CD8-positive, alpha-beta memory T cell (primary cell): Measurements from ENCODE around the gene ZBTB25. TPM values are rescaled to one million over a fixed set of nuclear protein-coding genes. Genes with fewer than 3 reads are reported as not detected.

Source experiments
- CTCF ChIA-PET: fragments of 350-600 bp; sonication (Branson Sonifier 250); formaldehyde crosslinking; loops from one replicate; lab custom pipeline; 2021; ENCODE audit warnings: antibody characterized with exemption; lab: Charles Lee
- POLR2A ChIA-PET: fragments of 350-600 bp; sonication (Branson Sonifier 250); formaldehyde crosslinking; loops from one replicate; lab custom pipeline; 2021; ENCODE audit warnings: antibody characterized with exemption; lab: Charles Lee
- DNase-seq, 5 donors: peaks; one replicate each; pipeline versions ENCODE4 v3.0.0 to v3.0.0-alpha.2; 2020 to 2022; ENCODE audit warnings: mixed read lengths in 1 of 5
- H3K27ac ChIP-seq: one replicate; pipeline ENCODE4 v1.7.0; 2013; ENCODE audit warnings: low read depth, mild to moderate bottlenecking, low read length, moderate library complexity
- H3K27me3 ChIP-seq: 2 replicates; pipeline ENCODE4 v1.7.0; 2013; ENCODE audit warnings: low read length, mild to moderate bottlenecking; ENCODE audit not compliant: insufficient read depth, poor library complexity, severe bottlenecking
- H3K36me3 ChIP-seq: 2 replicates; pipeline ENCODE4 v1.7.0; 2013; ENCODE audit warnings: mild to moderate bottlenecking, low read length, moderate library complexity; ENCODE audit not compliant: insufficient read depth
- H3K4me1 ChIP-seq: 2 replicates; pipeline ENCODE4 v1.7.0; 2013; ENCODE audit warnings: mild to moderate bottlenecking, low read length, moderate library complexity; ENCODE audit not compliant: insufficient read depth
- H3K4me3 ChIP-seq: 2 replicates; pipeline ENCODE4 v1.7.0; 2013; ENCODE audit warnings: mild to moderate bottlenecking, low read length
- H3K9me3 ChIP-seq: 2 replicates; pipeline ENCODE4 v1.7.0; 2013; ENCODE audit warnings: mild to moderate bottlenecking, low read length
- H3K27ac Mint-ChIP-seq, 8 donors: one replicate each; pipeline ENCODE4 v1.8.0; 2020 to 2021; ENCODE audit warnings: mixed read lengths in 8 of 8, mild to moderate bottlenecking in 6 of 8, inconsistent platforms in 3 of 8, moderate library complexity in 3 of 8
- H3K27me3 Mint-ChIP-seq, 2 donors: one replicate each; pipeline ENCODE4 v1.8.0; 2020 to 2021; ENCODE audit warnings: mixed read lengths in 2 of 2, mild to moderate bottlenecking in 1 of 2, moderate library complexity in 1 of 2
- H3K36me3 Mint-ChIP-seq, 3 donors: one replicate each; pipeline ENCODE4 v1.8.0; 2020 to 2021; ENCODE audit warnings: mixed read lengths in 3 of 3, inconsistent platforms in 1 of 3, mild to moderate bottlenecking in 1 of 3
- H3K4me1 Mint-ChIP-seq, 3 donors: one replicate each; pipeline ENCODE4 v1.8.0; 2020 to 2021; ENCODE audit warnings: mixed read lengths in 3 of 3, inconsistent platforms in 1 of 3, mild to moderate bottlenecking in 1 of 3
- H3K4me3 Mint-ChIP-seq, 7 donors: one replicate each; pipeline ENCODE4 v1.8.0; 2020 to 2021; ENCODE audit warnings: mixed read lengths in 7 of 7, mild to moderate bottlenecking in 6 of 7, moderate library complexity in 4 of 7, inconsistent platforms in 2 of 7
- H3K9me3 Mint-ChIP-seq, 5 donors: one replicate each; pipeline ENCODE4 v1.8.0; 2020 to 2022; ENCODE audit warnings: mixed read lengths in 5 of 5, mild to moderate bottlenecking in 3 of 5, moderate library complexity in 2 of 5, inconsistent platforms in 1 of 5
- polyA plus RNA-seq: library from polyadenylated mRNA; unstranded; fragments of 300-500 nt; fragmentation: Illumina TruSeq; gene quantifications from one replicate; pipeline ENCODE4 v1.2.3, GENCODE V29; 2021
- total RNA-seq, 2 experiments: library from RNA; stranded (reverse); gene quantifications; one replicate each; pipeline ENCODE4 v1.2.3, GENCODE V29; 2021

Gene ZBTB25
- total and polyA plus RNA-seq, 3 experiments from 2014 or later, result 21.7 to 34.9 (median 22.9) TPM

DNA sequence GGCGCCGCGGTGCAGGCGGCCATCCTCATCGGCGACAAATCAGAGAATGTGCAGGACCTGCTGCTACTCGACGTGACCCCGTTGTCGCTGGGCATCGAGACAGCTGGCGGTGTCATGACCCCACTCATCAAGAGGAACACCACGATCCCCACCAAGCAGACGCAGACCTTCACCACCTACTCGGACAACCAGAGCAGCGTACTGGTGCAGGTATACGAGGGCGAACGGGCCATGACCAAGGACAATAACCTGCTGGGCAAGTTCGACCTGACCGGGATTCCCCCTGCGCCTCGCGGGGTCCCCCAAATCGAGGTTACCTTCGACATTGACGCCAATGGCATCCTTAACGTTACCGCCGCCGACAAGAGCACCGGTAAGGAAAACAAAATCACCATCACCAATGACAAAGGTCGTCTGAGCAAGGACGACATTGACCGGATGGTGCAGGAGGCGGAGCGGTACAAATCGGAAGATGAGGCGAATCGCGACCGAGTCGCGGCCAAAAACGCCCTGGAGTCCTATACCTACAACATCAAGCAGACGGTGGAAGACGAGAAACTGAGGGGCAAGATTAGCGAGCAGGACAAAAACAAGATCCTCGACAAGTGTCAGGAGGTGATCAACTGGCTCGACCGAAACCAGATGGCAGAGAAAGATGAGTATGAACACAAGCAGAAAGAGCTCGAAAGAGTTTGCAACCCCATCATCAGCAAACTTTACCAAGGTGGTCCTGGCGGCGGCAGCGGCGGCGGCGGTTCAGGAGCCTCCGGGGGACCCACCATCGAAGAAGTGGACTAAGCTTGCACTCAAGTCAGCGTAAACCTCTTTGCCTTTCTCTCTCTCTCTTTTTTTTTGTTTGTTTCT, 38.6 kb upstream of the ZBTB25 start:
- no peaks in the 10 kb centered on the region for H3K36me3 ChIP-seq
- ChIA-PET POLR2A (interaction anchor here (0.6 kb wide), 1 partner anchor 12 kb away, joined by 7 read pairs; no protein-coding TSS in a partner anchor), CTCF (interaction anchor here (2.2 kb wide), 1 partner anchor 37 kb away, joined by 7 read pairs; the partner anchor contains the start of gene ZBTB1)
- peaks cover 0 to 6% of the 10 kb centered on the region in 2 donors for H3K27me3 Mint-ChIP-seq
- H3K4me1 ChIP-seq, result peaks cover 18% of the 10 kb centered on the region
- H3K36me3 Mint-ChIP-seq, result peaks cover 0 to 6% (median 0%) of the 10 kb centered on the region in 3 donors
- peak overlapping the region; percentile 53 to 99 (median 95) for H3K4me3 Mint-ChIP-seq
- no peak overlapping the region for H3K27ac ChIP-seq
- H3K9me3 ChIP-seq, result no peaks in the 10 kb centered on the region
- peak overlapping the region; percentile 51 for H3K4me3 ChIP-seq
- no peaks in the 10 kb centered on the region for H3K27me3 ChIP-seq
- H3K27ac Mint-ChIP-seq, result peak overlapping the region; percentile 12 to 77 (median 47)
- peak in 3 of 5 donors; percentile 4 to 48 (median 11) for DNase-seq
- peaks cover 0 to 6% (median 3%) of the 10 kb centered on the region in 5 donors for H3K9me3 Mint-ChIP-seq
- H3K4me1 Mint-ChIP-seq, result peaks cover 26 to 39% (median 37%) of the 10 kb centered on the region in 3 donors

DNA sequence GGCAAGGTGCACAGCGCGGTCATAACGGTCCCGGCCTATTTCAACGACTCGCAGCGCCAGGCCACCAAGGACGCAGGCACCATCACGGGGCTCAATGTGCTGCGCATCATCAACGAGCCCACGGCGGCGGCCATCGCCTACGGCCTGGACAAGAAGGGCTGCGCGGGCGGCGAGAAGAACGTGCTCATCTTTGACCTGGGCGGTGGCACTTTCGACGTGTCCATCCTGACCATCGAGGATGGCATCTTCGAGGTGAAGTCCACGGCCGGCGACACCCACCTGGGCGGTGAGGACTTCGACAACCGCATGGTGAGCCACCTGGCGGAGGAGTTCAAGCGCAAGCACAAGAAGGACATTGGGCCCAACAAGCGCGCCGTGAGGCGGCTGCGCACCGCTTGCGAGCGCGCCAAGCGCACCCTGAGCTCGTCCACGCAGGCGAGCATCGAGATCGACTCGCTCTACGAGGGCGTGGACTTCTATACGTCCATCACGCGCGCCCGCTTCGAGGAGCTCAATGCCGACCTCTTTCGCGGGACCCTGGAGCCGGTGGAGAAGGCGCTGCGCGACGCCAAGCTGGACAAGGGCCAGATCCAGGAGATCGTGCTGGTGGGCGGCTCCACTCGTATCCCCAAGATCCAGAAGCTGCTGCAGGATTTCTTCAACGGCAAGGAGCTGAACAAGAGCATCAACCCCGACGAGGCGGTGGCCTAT, 37.8 kb upstream of the ZBTB25 start:
- Histone ChIP-seq H3K27me3 (no peaks in the 10 kb centered on the region), H3K9me3 (no peaks in the 10 kb centered on the region), H3K4me3 (peak overlapping the region; percentile 92), H3K4me1 (peaks cover 18% of the 10 kb centered on the region), H3K36me3 (no peaks in the 10 kb centered on the region), H3K27ac (no peak overlapping the region)
- Mint-ChIP-seq H3K4me1 (peaks cover 26 to 39% (median 37%) of the 10 kb centered on the region in 3 donors), H3K27me3 (peaks cover 0 to 6% of the 10 kb centered on the region in 2 donors), H3K36me3 (peaks cover 0 to 6% (median 0%) of the 10 kb centered on the region in 3 donors), H3K27ac (peak overlapping the region in 3 of 8 donors; percentile 41 to 46 (median 42)), H3K9me3 (peaks cover 0 to 6% (median 3%) of the 10 kb centered on the region in 5 donors), H3K4me3 (peak overlapping the region; percentile 92 to 99 (median 95))
- CTCF ChIA-PET, result interaction anchor here (2.0 to 2.2 kb wide), 2 partner anchors 10 to 36 kb away, joined by 7 to 16 read pairs; partner anchors contain the start of gene ZBTB1
- POLR2A ChIA-PET, result interaction anchor here (0.6 kb wide), 2 partner anchors 13 to 1192 kb away, joined by 3 to 7 read pairs; no protein-coding TSS in a partner anchor
- peak in 2 of 5 donors; percentile 6 to 10 for DNase-seq

DNA sequence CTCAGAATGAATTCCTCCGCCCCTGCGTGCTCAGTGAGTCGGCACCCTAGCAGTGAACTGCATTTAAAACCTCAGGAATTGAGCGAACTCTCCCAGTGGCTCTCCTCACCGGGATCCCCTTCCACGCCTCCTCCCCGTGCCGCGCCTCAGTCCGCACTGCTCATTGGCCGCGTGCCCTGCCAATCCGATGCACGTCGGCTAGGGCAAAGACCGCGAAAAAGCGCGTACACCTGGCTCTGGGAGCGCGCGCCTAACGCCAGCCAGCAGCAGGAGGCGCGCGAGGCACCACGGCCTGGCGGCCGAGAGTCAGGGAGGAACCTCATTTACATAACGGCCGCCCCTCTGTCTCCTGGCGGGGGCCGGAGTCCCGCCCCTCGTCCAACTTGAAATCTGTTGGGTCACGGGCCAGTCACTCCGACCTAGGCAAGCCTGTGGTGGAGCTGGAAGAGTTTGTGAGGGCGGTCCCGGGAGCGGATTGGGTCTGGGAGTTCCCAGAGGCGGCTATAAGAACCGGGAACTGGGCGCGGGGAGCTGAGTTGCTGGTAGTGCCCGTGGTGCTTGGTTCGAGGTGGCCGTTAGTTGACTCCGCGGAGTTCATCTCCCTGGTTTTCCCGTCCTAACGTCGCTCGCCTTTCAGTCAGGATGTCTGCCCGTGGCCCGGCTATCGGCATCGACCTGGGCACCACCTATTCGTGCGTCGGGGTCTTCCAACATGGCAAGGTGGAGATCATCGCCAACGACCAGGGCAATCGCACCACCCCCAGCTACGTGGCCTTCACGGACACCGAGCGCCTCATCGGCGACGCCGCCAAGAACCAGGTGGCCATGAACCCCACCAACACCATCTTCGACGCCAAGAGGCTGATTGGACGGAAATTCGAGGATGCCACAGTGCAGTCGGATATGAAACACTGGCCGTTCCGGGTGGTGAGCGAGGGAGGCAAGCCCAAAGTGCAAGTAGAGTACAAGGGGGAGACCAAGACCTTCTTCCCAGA, 36.9 kb upstream of the ZBTB25 start, which contains the start of gene HSPA2:
TSS of gene HSPA2 (plus strand) at position 534 of the 995 bp plus-strand sequence. CDS start at position 643, 109 bp downstream.
- peak; percentile 89 to 94 (median 90) for DNase-seq
- Mint-ChIP-seq H3K4me1 (peaks cover 26 to 39% (median 37%) of the 10 kb centered on the region in 3 donors), H3K9me3 (peaks cover 0 to 6% (median 3%) of the 10 kb centered on the region in 5 donors), H3K27ac (peak within 1 kb of the TSS; percentile 59 to 94 (median 87)), H3K36me3 (peaks cover 0 to 6% (median 0%) of the 10 kb centered on the region in 3 donors), H3K27me3 (peaks cover 0 to 6% of the 10 kb centered on the region in 2 donors), H3K4me3 (peak within 1 kb of the TSS; percentile 92 to 99 (median 95))
- Histone ChIP-seq H3K27ac (no peak within 1 kb of the TSS), H3K36me3 (no peaks in the 10 kb centered on the region), H3K4me3 (peak within 1 kb of the TSS; percentile 92), H3K4me1 (peaks cover 18% of the 10 kb centered on the region), H3K27me3 (no peaks in the 10 kb centered on the region), H3K9me3 (no peaks in the 10 kb centered on the region)
- CTCF ChIA-PET, result interaction anchor here (0.9 to 2.0 kb wide), 16 partner anchors 8 to 197 kb away, joined by 3 to 17 read pairs (median 6); partner anchors contain the start of genes PPP1R36 and ZBTB1
- POLR2A ChIA-PET, result interaction anchor here (0.6 to 1.6 kb wide), 6 partner anchors 35 to 1193 kb away, joined by 3 to 4 read pairs (median 3); partner anchors contain the start of genes MTHFD1 and ZBTB1

DNA sequence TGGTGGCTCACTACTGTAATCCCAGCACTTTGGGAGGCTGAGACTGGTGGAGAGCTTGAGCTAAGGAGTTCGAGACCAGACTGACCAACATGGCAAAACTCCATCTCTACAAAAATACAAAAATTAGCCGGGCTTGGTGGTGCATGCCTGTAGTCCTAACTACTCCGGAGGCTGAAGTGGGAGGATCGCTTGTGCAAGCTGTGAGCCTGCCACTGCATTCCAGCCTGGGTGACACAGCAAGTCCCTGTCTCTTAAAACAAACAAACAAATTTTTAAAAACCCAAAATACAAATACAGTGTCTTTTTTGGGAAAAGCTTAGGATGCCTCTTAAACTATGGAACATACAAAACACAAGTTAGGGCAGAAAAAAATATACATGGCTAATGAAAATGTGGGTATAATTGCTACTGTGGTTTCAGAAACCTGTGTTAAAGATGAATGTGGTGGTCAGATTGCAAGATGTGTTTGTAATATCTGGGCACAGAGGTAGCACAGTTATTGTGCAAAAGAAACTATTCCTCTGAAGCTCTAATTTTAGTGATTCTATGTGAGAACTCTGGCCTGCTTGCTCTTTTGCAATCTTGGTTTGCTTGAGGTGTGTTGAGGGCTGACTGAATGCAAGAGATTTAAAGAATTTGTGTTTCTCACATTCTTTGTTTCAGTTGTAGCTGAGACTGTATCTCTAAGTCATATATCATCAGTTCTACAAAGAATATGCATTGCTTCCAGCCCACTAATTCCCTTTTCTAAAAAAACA, 33.0 kb upstream of the ZBTB25 start:
- Mint-ChIP-seq H3K27me3 (peaks cover 0 to 4% of the 10 kb centered on the region in 2 donors), H3K9me3 (peaks cover 0 to 6% (median 3%) of the 10 kb centered on the region in 5 donors), H3K4me3 (peak overlapping the region in 6 of 7 donors; percentile 1 to 75 (median 41)), H3K4me1 (peaks cover 14 to 24% (median 23%) of the 10 kb centered on the region in 3 donors), H3K27ac (no peak overlapping the region), H3K36me3 (peaks cover 0 to 6% (median 0%) of the 10 kb centered on the region in 3 donors)
- no peak for DNase-seq
- Histone ChIP-seq H3K9me3 (no peaks in the 10 kb centered on the region), H3K27ac (no peak overlapping the region), H3K4me3 (no peak overlapping the region), H3K27me3 (no peaks in the 10 kb centered on the region), H3K4me1 (peaks cover 9% of the 10 kb centered on the region), H3K36me3 (no peaks in the 10 kb centered on the region)
- POLR2A ChIA-PET, result no interaction called here
- CTCF ChIA-PET, result interaction anchor here (0.8 to 1.3 kb wide), 2 partner anchors 26 to 106 kb away, joined by 3 to 4 read pairs; no protein-coding TSS in a partner anchor

DNA sequence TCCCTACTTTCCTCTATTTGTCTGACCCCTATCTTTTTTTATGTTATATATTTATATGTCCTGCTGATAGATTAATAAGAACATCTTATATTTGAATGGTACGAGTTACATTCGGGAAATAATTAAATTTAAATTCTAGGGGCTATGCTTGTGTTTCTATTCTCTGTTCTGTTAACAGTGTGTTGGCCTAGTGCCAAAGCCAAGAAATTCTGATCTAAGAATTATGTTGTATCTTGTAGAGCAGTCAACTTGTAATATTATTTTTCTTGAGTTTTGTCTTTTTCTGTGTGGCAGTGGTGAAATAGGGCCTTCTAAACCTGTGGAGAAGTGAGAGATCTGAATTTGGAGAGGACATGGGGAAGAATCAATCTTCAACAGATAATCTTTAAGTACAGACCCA, 27.9 kb upstream of the ZBTB25 start:
- Histone ChIP-seq H3K9me3 (no peaks in the 10 kb centered on the region), H3K4me3 (no peak overlapping the region), H3K36me3 (no peaks in the 10 kb centered on the region), H3K4me1 (no peaks in the 10 kb centered on the region), H3K27ac (no peak overlapping the region), H3K27me3 (no peaks in the 10 kb centered on the region)
- CTCF ChIA-PET, result no interaction called here
- H3K36me3 Mint-ChIP-seq, result peaks cover 0 to 7% (median 5%) of the 10 kb centered on the region in 3 donors
- H3K9me3 Mint-ChIP-seq, result no peaks in the 10 kb centered on the region
- DNase-seq, result no peak
- H3K27me3 Mint-ChIP-seq, result no peaks in the 10 kb centered on the region
- peaks cover under 1 to 9% (median 3%) of the 10 kb centered on the region in 3 donors for H3K4me1 Mint-ChIP-seq
- H3K27ac Mint-ChIP-seq, result peak overlapping the region in 1 of 8 donors; percentile 13
- POLR2A ChIA-PET, result no interaction called here
- no peak overlapping the region for H3K4me3 Mint-ChIP-seq

DNA sequence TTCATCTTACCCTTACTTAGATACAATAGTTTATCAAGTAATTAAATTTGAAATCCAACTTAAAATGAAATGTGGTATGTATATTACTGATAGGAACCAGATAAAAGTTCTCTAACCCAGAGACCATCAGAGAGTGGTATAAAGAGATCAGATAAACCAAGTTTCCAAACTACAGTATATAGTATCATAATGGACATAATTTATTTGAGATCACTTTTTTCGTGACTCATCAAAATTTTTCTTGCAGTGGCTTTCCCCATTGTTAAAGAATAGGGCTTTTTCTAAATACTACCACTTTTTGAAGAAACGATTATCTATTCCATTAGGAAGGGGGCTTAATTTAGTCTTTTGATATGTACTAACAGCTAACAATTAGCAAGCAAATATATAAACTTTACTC, 21.7 kb upstream of the ZBTB25 start:
- Mint-ChIP-seq H3K4me1 (peaks cover 18 to 22% (median 19%) of the 10 kb centered on the region in 3 donors), H3K36me3 (peaks cover 0 to 25% (median 12%) of the 10 kb centered on the region in 3 donors), H3K27ac (peak overlapping the region in 1 of 8 donors; percentile 26), H3K9me3 (no peaks in the 10 kb centered on the region), H3K4me3 (no peak overlapping the region), H3K27me3 (no peaks in the 10 kb centered on the region)
- Histone ChIP-seq H3K27ac (no peak overlapping the region), H3K4me1 (no peaks in the 10 kb centered on the region), H3K9me3 (no peaks in the 10 kb centered on the region), H3K36me3 (peaks cover 16% of the 10 kb centered on the region), H3K27me3 (no peaks in the 10 kb centered on the region), H3K4me3 (no peak overlapping the region)
- POLR2A ChIA-PET, result no interaction called here
- CTCF ChIA-PET, result no interaction called here
- no peak for DNase-seq
